ENCODE measurements around the gene OR52E8.

Gene OR52E8

GRCh38 chr11:5857590-5857989 lies at the start of gene OR52E8:
TSS of gene OR52E8 (minus strand) at chr11:5857690. CDS start at chr11:5857690, 0 bp downstream.
- no peak for DNase-seq

- no peak for DNase-seq
Observed at GRCh38 chr11:5899534-5899933, 42.0 kb upstream of the OR52E8 start.

GRCh38 chr11:5892908-5893307 lies 35.4 kb upstream of the OR52E8 start, which contains the start of gene OR52E5:
TSS of gene OR52E5 (plus strand) at chr11:5893208. CDS start at chr11:5900777, 7,569 bp downstream.
- no peak for DNase-seq

- DNase-seq = no peak
Observed at GRCh38 chr11:5891216-5891800, 33.8 kb upstream of the OR52E8 start.

- no peak for DNase-seq
Observed at GRCh38 chr11:5887661-5888060, 30.2 kb upstream of the OR52E8 start.

- no peak for DNase-seq
Observed at GRCh38 chr11:5887172-5887571, 29.7 kb upstream of the OR52E8 start.

GRCh38 chr11:5881756-5882155 lies 24.3 kb upstream of the OR52E8 start:
- DNase-seq = no peak

- DNase-seq = no peak
Observed at GRCh38 chr11:5880329-5880728, 22.8 kb upstream of the OR52E8 start, which contains the start of gene OR52E4. TSS of gene OR52E4 (plus strand) at chr11:5880629. CDS start at chr11:5884293, 3,664 bp downstream.

GRCh38 chr11:5878564-5878963 lies 21.1 kb upstream of the OR52E8 start:
- no peak for DNase-seq

GRCh38 chr11:5865826-5866225 lies 8.3 kb upstream of the OR52E8 start:
- DNase-seq = no peak

- DNase-seq = no peak
Observed at GRCh38 chr11:5851002-5851401, 6.5 kb downstream of the OR52E8 start.

GRCh38 chr11:5847711-5848110 lies 9.8 kb downstream of the OR52E8 start:
- DNase-seq = no peak

GRCh38 chr11:5846701-5847100 lies 10.8 kb downstream of the OR52E8 start:
- DNase-seq = no peak

- no peak for DNase-seq
Observed at GRCh38 chr11:5841797-5842196, 15.7 kb downstream of the OR52E8 start, which contains the start of gene OR52E6. TSS of gene OR52E6 (minus strand) at chr11:5841897. CDS start at chr11:5841897, 0 bp downstream.

- DNase-seq = no peak
Observed at GRCh38 chr11:5837695-5838094, 19.8 kb downstream of the OR52E8 start.

- DNase-seq = no peak
Observed at GRCh38 chr11:5833446-5833845, 24.0 kb downstream of the OR52E8 start.

GRCh38 chr11:5831196-5831829 lies 26.2 kb downstream of the OR52E8 start:
- DNase-seq = peak; percentile 60

- DNase-seq = no peak
Observed at GRCh38 chr11:5818245-5818886, 39.1 kb downstream of the OR52E8 start.

- DNase-seq = no peak
Observed at GRCh38 chr11:5815534-5815933, 42.0 kb downstream of the OR52E8 start.

GRCh38 chr11:5809905-5810795 lies 47.3 kb downstream of the OR52E8 start:
- no peak for DNase-seq

- no peak for DNase-seq
Observed at GRCh38 chr11:5809122-5809519, 48.4 kb downstream of the OR52E8 start.

- DNase-seq = peak; percentile 47
Observed at GRCh38 chr11:5808500-5809121, 48.9 kb downstream of the OR52E8 start, which contains the start of gene OR52N2. TSS of gene OR52N2 (plus strand) at chr11:5808924. CDS start at chr11:5820336, 11,412 bp downstream.
